ENCODE data around the gene DPH5. TPM values are rescaled to one million over a fixed set of nuclear protein-coding genes. Genes with fewer than 3 reads are reported as not detected.
"Not testable (repeated sequence)": the region's sequence is repeated elsewhere in the genome, so short reads cannot be mapped to it uniquely, and the experiment has no call there.

Gene DPH5
- total RNA-seq, 1 experiment from 2014 or later: 23.8 TPM

DNA sequence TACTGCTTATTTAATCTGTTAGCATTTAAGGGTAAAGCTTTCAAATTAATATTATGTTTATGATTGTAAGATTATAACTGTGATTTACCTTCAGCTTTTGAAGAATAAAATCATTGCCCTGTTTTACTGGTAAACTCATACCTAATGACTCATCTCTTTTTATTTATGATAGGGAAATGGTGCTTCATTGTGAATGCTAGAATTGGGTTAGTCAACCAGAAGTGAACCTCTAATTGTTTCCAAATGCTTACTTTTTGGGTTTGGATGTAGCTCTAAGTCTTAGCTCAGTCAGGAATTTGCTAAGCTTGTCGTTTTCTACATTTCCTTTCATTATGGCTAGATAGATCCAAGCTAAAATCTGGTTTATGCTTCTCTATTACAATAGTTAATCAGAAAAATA, 70.3 kb downstream of the DPH5 start:
- BruUV-seq (replicated peaks): no TSS peak
- CTCF ChIA-PET: no interaction called here

GRCh38 chr1:100953960-100954730, 71.4 kb downstream of the DPH5 start:
- 0 out of 2 replicates have a peak, but pooled peaks cover 3% of the 10 kb centered on the region for H3K4me1 ChIP-seq
- intact Hi-C loops (cut with micrococcal nuclease; ENCODE audit: unreplicated experiment): no loop called here
- H3K36me3 ChIP-seq (ENCODE audit: control insufficient read depth, insufficient read depth, low read length): no peaks in the 10 kb centered on the region
- no peak overlapping the region for H3K27ac Mint-ChIP-seq (ENCODE audit: unreplicated experiment)
- ChIA-PET POLR2A (no interaction called here), CTCF (no interaction called here)
- no peaks in the 10 kb centered on the region for H3K27me3 ChIP-seq (replicated peaks; ENCODE audit: control insufficient read depth, insufficient read depth, low read length)
- no peak overlapping the region for H3K4me3 Mint-ChIP-seq (ENCODE audit: unreplicated experiment)
- H3K4me1 Mint-ChIP-seq (ENCODE audit: low read depth, unreplicated experiment): no peaks in the 10 kb centered on the region
- BruUV-seq (replicated peaks): no TSS peak
- no peaks in the 10 kb centered on the region for H3K9me3 ChIP-seq
- DNase-seq: no peak
- no peak overlapping the region for H3K4me3 ChIP-seq (ENCODE audit: low read depth, low read length)
- H3K36me3 Mint-ChIP-seq (ENCODE audit: insufficient read depth, unreplicated experiment): peaks cover 4% of the 10 kb centered on the region
- no peaks in the 10 kb centered on the region for H3K27me3 Mint-ChIP-seq (ENCODE audit: insufficient read depth, unreplicated experiment)
- H3K9me3 Mint-ChIP-seq (ENCODE audit: unreplicated experiment): no peaks in the 10 kb centered on the region
- TF ChIP-seq, protein P1, sequence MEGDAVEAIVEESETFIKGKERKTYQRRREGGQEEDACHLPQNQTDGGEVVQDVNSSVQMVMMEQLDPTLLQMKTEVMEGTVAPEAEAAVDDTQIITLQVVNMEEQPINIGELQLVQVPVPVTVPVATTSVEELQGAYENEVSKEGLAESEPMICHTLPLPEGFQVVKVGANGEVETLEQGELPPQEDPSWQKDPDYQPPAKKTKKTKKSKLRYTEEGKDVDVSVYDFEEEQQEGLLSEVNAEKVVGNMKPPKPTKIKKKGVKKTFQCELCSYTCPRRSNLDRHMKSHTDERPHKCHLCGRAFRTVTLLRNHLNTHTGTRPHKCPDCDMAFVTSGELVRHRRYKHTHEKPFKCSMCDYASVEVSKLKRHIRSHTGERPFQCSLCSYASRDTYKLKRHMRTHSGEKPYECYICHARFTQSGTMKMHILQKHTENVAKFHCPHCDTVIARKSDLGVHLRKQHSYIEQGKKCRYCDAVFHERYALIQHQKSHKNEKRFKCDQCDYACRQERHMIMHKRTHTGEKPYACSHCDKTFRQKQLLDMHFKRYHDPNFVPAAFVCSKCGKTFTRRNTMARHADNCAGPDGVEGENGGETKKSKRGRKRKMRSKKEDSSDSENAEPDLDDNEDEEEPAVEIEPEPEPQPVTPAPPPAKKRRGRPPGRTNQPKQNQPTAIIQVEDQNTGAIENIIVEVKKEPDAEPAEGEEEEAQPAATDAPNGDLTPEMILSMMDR (IDR thresholded peaks at IDR 0.05; ENCODE audit: insufficient read depth in 1 of 2, low read depth in 1 of 2, low read length in 1 of 2, severe bottlenecking in 1 of 2, unreplicated experiment in 1 of 2): no peak

More for the DNA sequence above, 70.3 kb downstream of the DPH5 start:
- H3K36me3 Mint-ChIP-seq (ENCODE audit: insufficient read depth, unreplicated experiment): peaks cover 4% of the 10 kb centered on the region
- peaks cover 8% of the 10 kb centered on the region for H3K4me1 Mint-ChIP-seq (ENCODE audit: low read depth, unreplicated experiment)
- H3K9me3 ChIP-seq: no peaks in the 10 kb centered on the region
- no peak overlapping the region for H3K4me3 Mint-ChIP-seq (ENCODE audit: unreplicated experiment)
- TF ChIP-seq, protein P1 (IDR thresholded peaks at IDR 0.05; ENCODE audit: insufficient read depth in 1 of 2, low read depth in 1 of 2, low read length in 1 of 2, severe bottlenecking in 1 of 2, unreplicated experiment in 1 of 2): no peak
- no peaks in the 10 kb centered on the region for H3K9me3 Mint-ChIP-seq (ENCODE audit: unreplicated experiment)
- no peaks in the 10 kb centered on the region for H3K27me3 ChIP-seq (replicated peaks; ENCODE audit: control insufficient read depth, insufficient read depth, low read length)
- intact Hi-C loops (cut with micrococcal nuclease; ENCODE audit: unreplicated experiment): no loop called here
- no peaks in the 10 kb centered on the region for H3K27me3 Mint-ChIP-seq (ENCODE audit: insufficient read depth, unreplicated experiment)
- H3K4me1 ChIP-seq: no peaks in the 10 kb centered on the region
- no peaks in the 10 kb centered on the region for H3K36me3 ChIP-seq (ENCODE audit: control insufficient read depth, insufficient read depth, low read length)
- POLR2A ChIA-PET: no interaction called here
- no peak overlapping the region for H3K27ac Mint-ChIP-seq (ENCODE audit: unreplicated experiment)
- no peak for DNase-seq
- H3K4me3 ChIP-seq (ENCODE audit: low read depth, low read length): no peak overlapping the region

GRCh38 chr1:100952970-100953369, 72.6 kb downstream of the DPH5 start:
- H3K4me3 ChIP-seq (ENCODE audit: low read depth, low read length); H3K27me3 ChIP-seq (replicated peaks; ENCODE audit: control insufficient read depth, insufficient read depth, low read length); POLR2A ChIA-PET; H3K4me1 Mint-ChIP-seq (ENCODE audit: low read depth, unreplicated experiment); H3K27me3 Mint-ChIP-seq (ENCODE audit: insufficient read depth, unreplicated experiment); CTCF ChIA-PET; DNase-seq; BruUV-seq (replicated peaks); H3K9me3 Mint-ChIP-seq (ENCODE audit: unreplicated experiment); H3K4me1 ChIP-seq; H3K36me3 Mint-ChIP-seq (ENCODE audit: insufficient read depth, unreplicated experiment); intact Hi-C loops (cut with micrococcal nuclease; ENCODE audit: unreplicated experiment); H3K9me3 ChIP-seq; H3K4me3 Mint-ChIP-seq (ENCODE audit: unreplicated experiment); H3K36me3 ChIP-seq (ENCODE audit: control insufficient read depth, insufficient read depth, low read length); H3K27ac Mint-ChIP-seq (ENCODE audit: unreplicated experiment): not testable (repeated sequence)

Data from Caco-2 (cell line).